GM19099 (cell line): ENCODE measurements around the gene HOTAIR.
A peak's percentile ranks its signal among the peaks of the same experiment; 100 is the strongest.

ENCODE experiments used
- POLR2A ChIP-seq: IDR thresholded peaks from 3 replicates; pipeline ENCODE4 v1.6.1; 2011; ENCODE audit warnings: low read depth; ENCODE audit not compliant: insufficient read length; ENCODE audit errors: extremely low read depth

Gene HOTAIR

GRCh38 chr12:53974084-53975063 is at the start of gene HOTAIR:
Gene HOTAIR, minus strand, starts transcription at chr12:53974954.
- peak; percentile 31 for TF ChIP-seq POLR2A

GRCh38 chr12:54024127-54024526 is 49.4 kb upstream of the HOTAIR start:
- no peak for TF ChIP-seq POLR2A

GRCh38 chr12:54022960-54023884 is 48.5 kb upstream of the HOTAIR start:
- no peak for TF ChIP-seq POLR2A

- TF ChIP-seq POLR2A, result peak; percentile 17
These were observed 46.8 kb upstream of the HOTAIR start for GRCh38 chr12:54021432-54022013.

- TF ChIP-seq POLR2A, result no peak
These were observed 46.0 kb upstream of the HOTAIR start for GRCh38 chr12:54020591-54021405.

- no peak for TF ChIP-seq POLR2A
These were observed 45.3 kb upstream of the HOTAIR start for GRCh38 chr12:54019924-54020590.

- TF ChIP-seq POLR2A, result no peak
These were observed 44.5 kb upstream of the HOTAIR start for GRCh38 chr12:54019091-54019811.

GRCh38 chr12:54018468-54018984 is 43.8 kb upstream of the HOTAIR start:
- no peak for TF ChIP-seq POLR2A

- peak; percentile 68 for TF ChIP-seq POLR2A
These were observed 43.2 kb upstream of the HOTAIR start for GRCh38 chr12:54017878-54018467.

GRCh38 chr12:54017027-54017788 is 42.5 kb upstream of the HOTAIR start:
- no peak for TF ChIP-seq POLR2A

- no peak for TF ChIP-seq POLR2A
These were observed 41.8 kb upstream of the HOTAIR start for GRCh38 chr12:54016478-54016964.

GRCh38 chr12:54016051-54016450 is 41.3 kb upstream of the HOTAIR start:
- no peak for TF ChIP-seq POLR2A
